CD4-positive, alpha-beta T cell treated with Interleukin-15 for 4 hours (primary cell): Measurements from ENCODE around the gene RPL14.

Experiments
- DNase-seq: peaks from one replicate; pipeline ENCODE4 v3.0.0-alpha.2; 2020; ENCODE audit warnings: low spot score

The RPL14 gene

DNA sequence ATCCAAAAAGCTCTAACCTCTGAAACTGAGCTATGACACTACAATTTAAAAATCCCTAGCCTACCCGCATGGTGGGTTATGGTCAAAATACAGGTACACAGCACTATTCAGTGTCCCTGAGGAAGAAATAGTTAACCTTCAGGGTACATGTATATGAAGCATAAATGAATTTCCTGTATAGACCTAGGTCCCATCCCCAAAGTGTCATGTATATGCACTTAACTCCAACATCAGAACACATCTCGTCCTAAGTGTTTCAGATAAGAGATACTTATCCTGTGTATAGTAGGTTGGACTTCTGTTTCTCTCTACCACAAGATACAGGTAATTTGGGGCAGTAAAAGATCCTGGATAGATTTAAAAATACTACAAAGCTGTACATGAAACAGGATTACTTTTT is 6.4 kb downstream of the RPL14 start:
- no peak for DNase-seq

DNA sequence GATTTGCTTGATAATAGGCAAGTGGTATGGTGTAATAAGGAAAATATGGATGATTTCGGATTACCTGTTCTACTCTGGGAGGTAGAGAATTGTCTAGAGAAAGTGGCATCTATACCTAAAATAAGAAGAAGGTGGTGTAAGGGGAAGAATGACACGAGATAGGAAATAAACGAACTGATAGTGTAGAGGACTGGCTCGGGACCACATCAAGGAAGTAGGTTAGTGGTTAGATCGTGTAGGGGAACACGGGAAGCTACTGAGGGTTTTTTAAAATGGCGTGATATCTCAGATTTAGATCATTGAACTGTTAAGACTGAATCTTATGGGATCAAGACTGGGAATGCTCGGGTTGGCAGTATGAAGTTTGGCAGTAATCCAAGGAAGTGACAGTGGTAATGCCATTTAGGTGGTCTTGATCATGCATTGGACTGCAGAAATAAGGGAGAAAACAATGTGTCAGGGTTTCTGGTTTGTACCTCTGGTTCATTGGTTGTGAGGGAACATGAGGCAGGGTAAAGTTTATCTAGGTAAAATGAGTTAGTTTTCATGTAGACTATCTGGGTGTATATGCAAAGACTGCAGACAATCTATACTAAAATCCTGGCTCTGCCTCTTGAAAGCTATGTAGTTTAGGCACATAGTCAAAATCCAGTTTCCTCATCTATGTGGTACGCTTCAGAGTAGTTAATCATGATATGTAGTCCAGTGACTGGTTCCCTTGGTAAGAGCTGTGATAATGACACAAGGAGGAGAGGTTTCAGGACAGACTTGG is 7.4 kb downstream of the RPL14 start:
- DNase-seq: peak; percentile 19

DNA sequence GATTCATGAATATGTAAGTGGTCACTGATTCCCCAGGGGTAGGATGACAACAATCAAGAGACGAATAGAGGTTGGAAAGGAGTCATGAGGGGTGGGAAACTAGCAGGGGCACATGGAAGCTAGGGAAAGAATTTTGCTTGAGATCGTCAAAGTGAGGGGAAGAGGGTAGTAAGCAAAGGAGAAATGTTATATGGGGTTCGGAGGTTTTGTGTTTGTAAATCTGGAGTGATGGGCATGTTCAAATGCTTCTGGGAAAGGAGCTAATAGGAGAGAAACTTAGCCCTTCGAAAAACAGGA is 7.9 kb downstream of the RPL14 start:
- DNase-seq: no peak

DNA sequence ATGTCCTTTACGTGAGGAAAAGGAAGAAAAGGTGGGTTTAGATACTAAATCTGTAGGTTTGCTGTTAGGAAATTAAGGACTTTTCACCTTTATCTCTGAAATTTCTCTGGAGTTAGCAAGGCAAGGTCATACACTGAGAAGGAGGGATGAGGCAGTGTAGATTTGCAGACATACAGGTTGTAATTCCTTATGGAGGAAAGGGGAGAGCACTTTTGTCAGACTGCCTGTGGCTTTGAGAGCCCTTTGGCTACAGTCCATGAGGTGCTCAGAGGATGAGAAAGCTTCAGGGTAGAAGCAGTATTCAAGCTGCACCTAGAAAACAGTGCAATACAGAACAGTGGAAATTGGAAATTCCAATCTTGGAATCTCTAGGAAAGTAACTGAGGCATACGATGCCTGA is 8.3 kb downstream of the RPL14 start:
- no peak for DNase-seq

DNA sequence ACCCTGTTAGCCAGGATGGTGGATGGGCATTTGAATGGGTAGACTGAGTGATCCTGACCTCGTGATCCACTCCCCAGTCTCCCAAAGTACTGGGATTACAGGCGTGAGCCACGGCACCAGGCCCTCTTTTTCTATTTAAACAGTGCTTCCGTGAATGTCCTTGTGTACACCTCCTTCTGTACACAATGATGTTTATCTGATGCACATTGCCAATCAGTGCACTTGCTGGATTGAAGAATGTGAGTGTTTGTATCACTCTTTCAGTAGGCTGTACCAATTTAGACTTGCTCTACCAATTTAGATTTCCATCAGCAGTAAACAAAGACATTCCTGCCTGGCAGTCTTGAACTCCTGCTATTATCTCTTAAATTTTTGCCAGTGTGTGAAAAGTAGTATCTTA is 10.9 kb downstream of the RPL14 start:
- no peak for DNase-seq

DNA sequence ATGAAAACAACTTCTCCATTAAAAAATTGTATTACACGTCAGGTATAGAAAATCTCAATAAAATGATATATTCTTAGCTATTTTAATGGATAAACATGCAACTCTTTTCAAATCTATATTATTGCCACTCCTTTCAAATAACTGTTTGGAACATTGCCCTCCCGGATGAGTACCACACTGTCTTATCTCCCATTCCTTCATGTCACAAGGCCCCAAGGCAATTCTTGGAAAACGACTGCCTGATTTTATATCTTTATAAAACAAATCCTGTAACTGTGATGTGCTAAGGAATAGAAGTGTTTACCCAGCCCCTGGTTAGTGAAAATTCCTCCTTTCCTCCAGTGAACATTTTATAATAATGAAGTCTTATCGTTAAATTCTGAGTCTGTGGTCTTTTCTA is 13.6 kb downstream of the RPL14 start:
- no peak for DNase-seq

DNA sequence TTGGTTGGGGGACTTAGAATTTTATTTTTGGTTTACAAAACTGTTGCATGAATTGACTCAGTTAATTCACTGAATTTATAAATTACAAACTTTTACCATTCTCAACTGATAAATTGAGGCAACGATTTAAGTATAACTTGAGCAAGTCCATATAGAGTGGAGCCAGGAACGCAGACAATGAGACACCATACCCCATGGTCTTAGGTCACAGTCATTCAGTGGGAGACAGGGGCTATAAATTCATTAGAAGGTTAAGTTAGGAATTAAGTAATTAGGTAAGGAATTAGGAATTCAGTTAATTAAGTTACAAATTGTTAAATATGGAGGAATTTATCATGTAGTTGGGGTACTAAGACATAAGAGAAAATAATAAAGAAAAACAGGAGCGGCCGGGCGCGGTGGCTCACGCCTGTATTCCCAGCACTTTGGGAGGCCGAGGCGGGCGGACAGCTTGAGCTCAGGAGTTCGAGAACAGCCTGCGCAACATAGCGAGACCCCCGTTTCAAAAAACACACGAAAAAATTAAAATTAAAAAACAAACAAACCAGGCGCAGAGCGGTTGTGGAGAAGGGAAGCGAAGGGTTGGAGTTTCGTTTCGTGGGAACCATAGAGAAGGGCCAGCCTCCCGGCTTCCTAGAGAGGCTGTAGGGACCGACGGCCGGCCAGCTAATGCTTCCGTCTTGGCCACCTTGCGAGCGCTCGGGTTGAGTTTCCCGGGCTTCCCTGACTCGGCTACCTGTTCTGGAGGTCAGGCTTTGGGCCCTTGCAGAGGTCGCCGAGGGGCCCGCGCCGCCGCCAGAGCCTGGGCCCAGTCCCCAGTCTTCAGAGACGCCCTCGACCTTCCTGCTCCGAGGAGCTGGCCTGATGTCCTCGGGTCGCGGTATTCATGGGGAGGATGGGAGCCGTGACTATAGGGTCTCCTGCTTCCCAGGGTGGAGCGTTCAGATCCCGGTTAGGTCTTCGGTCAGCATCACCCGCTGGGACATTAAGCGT is 19.6 kb downstream of the RPL14 start, which contains the start of gene ZNF619:
ZNF619 (plus strand) TSS at position 645 of the 993 bp plus-strand sequence. CDS start 858 bp downstream, outside the sequence.
- DNase-seq: peak; percentile 75

DNA sequence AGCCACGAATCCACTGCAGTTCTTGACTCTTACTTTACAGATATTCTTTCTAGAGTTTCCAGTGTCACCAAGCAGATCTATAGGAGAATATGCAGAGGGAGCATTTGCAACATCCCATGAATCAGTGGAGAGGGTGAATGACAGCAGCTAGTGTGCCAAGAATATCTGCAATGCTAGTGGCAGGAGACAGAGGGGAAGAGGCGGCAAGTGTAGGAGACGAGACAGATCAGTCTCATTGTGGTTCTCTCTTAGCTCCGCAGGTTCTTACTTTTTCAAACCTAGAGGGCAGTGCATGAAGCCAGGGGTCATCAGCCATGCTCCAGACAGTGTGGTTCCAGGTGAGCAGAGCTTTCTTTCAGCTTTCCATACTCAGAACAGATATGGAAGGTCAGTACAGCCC is 20.5 kb downstream of the RPL14 start:
- no peak for DNase-seq

DNA sequence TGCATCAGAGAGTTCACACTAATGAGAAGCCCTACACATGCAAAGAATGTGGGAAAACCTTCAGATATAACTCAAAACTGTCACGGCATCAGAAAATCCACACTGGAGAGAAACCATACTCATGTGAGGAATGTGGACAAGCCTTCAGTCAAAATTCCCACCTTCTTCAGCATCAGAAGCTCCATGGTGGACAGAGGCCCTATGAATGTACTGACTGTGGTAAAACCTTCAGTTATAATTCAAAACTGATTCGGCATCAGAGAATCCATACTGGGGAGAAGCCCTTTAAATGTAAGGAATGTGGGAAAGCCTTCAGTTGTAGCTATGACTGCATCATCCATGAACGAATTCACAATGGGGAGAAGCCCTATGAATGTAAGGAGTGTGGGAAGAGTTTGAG is 30.0 kb downstream of the RPL14 start:
- no peak for DNase-seq

DNA sequence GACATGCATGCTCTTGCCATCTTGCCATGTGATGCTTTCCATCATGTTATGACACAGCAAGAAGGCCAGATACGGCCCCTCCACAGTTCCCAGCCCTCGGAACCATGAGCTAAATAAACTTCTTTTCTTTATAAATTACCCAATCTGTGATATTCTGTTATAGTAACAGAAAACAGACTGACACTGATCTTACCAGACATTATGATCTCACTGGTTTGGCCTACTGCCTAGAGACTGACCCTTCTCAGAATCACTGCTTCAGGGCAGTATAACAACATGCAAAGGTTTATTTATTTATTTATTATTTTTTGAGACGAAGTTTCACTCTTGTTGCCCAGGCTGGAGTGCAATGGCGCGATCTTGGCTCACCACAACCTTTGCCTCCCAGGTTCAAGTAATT is 33.8 kb downstream of the RPL14 start:
- DNase-seq: no peak

DNA sequence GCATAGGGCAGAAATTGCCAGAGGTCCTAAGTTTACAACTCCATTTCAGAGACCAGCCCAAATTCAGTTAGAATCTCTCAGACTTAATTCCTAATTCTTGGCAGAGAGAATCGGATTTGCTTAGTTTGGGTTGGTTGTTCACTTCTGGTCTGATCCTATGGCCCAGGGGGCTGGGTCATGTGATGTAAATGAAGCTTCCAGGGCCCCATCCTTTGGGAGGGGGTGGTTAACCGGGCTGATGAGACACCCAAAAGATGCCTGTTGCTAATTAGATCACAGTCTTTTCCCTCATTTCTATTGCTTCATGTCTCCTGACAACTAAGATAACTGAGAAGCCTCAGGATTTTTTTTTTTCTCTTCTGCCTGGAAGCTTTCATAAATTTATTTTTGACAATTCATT is 37.6 kb downstream of the RPL14 start:
- DNase-seq: no peak

DNA sequence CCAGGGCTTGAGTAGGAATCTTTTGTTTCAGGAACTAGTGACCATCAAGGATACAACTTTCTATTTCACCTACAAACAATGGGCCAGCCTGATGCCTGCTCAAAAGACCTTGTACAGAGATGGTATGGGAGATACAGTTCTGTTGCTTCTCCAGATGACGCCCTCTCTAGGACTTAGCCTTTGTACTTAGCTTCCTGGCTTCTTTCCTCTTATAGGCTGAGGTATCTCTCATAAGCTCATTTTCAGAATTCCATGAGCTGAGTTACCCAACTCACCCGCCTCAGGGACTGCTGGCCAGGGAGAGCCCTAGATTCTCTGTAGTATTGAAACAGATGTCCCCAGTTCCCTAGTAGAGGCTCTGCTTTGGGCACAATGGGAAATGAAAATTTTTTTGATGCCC is 40.1 kb downstream of the RPL14 start:
- DNase-seq: no peak

DNA sequence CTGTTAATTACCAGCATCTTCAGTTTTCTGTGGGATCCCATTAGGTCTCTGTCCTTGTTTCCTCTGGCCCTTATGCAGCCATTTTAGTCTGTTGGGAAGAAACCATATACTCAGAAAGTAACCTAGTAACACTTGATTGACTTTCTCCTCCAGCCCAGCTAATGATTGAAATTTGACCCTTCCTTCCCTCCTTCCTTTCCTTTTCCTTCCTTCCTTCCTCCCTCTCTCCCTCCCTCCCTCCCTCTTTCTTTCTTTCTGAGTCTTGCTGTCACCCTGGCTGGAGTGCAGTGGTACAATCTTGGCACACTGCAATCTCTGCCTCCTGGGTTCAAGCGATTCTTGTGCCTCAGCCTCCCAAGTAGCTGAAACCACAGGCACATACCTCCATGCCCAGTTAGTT is 42.8 kb downstream of the RPL14 start:
- no peak for DNase-seq

DNA sequence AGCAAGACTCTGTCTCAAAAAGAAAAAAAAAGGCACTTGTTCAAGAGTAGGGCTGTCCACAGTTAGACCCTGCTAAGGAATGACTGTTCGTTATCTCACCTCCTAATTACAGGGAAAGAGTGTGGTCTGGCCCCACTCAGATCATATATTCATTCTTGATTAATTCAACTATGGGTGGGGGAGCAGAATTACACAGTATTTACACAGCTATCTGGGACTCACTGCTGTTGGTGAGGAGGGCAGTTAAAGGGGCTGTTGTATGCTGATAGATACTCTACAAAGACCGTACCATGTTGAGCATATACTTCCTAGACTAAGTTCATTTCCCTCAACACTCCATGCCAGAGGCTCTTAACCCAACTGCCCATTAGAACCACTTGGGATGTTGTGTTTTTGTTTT is 44.9 kb downstream of the RPL14 start:
- DNase-seq: no peak

DNA sequence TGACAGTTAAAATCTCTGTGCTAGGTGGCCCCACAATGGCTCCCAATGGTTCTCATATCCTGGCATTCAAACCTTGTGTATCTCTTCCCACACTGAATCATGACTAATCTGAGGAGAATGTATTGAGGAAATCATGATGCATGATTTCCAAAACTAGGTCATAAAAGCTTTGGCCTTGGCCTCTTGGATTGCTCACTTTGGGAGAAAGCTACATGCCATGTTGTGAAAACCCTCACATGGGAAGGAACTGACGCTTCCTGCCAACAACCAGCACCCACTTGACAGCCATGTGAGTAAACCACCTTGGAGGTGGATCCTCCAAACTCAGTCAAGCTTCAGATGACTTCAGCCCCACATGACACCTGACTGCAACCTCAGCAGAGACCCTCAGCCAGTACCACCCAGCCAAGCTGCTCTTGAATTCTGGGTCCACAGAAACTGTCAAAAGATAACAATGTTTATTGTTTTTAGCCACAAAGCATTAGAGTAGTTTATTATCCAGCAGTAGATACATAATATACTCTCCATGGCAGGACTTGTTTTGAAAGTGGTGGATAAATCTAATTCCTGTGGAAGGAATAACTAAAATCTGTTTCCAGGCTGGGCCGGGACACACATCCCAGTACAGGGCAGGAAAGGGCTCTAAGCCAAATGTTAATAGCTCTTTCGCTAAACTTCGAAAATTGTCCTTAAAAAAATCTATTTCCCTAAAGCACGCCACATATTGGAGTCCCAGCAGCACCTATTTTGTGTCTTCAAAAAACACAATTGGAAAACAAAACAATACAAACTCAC is 47.7 kb downstream of the RPL14 start:
- DNase-seq: no peak

DNA sequence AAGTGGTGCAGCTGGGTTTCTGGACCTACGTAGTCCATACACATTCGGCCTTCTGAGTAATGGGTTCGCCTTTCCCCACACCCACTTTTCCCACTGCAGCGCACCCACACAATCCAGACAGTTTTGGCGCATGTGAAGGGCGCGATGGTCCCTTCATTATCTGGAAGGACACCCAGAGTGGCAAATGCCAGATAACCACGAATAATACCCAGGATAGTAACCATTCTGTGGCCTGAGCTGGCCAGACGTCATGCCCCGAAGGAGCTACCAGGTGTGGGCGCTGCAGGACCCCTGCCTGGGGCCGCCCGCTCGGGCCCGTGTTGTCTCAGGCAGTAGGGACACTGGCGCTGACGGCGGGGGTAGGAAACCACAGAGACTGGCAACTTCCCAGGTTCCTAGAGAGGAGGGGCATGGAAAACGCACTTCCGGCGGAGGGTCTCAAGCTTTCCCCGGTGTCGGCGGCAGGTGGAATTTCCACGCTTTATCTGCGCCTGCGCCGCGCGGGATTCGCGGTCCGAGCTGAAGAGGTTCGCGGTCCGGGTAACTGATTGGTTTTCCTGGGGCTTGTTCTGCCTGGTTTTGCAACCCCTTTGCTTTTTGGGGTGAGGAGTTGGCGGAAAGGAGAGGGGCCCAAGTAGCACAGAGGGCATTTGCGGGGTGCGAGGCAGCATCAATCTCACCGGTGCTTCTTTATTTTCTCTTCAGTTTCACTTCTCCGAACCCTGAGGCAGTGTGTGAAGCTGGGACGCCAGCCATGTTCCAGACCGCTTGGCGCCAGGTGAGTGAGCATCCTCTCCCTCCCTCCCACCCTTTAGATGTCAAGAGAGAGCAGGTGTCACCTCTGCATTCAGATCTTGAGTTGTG is 48.7 kb downstream of the RPL14 start, which contains the start of gene ZNF620:
ZNF620 (plus strand) TSS at position 441 of the 864 bp plus-strand sequence; CDS start at position 755, 314 bp downstream.
- peak; percentile 54 for DNase-seq

DNA sequence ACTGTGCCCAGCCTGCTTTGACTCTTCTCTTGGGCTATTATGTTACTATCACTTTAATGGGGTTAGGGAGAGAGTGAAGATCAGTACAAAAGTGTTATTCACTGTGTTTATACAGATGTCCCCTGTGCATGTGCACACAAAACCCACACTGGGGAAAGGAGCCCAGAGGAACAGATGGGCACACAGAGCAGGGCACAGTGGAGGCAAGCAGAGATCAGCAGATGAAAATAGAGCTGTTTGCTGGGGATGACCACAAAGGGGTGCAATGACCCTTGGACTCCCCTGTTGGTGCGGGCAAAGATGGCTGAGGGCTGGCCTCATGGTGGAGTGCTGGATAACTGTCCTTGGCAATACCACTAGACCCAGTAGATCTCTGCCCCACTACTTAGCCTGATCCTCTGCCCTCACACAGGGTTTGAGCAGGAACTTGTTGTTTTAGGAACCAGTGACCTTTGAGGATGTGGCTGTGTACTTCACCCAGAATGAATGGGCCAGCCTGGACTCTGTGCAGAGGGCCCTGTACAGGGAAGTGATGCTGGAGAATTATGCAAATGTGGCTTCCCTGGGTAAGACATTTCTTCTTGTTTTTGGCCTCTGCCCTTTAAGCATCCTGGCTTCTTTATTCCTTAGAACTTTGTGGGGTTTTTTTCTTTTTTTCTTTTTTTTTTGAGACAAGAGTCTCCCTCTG is 54.0 kb downstream of the RPL14 start:
- no peak for DNase-seq

DNA sequence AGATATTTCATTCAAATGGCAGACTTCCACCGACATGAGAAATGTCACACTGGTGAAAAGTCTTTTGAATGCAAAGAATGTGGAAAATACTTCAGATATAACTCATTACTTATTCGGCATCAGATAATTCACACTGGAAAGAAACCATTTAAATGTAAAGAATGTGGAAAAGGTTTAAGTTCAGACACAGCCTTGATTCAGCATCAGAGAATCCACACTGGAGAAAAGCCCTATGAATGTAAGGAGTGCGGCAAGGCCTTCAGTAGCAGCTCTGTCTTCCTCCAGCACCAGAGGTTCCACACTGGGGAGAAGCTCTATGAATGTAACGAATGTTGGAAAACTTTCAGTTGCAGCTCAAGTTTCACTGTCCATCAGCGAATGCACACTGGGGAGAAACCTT is 59.1 kb downstream of the RPL14 start:
- no peak for DNase-seq

DNA sequence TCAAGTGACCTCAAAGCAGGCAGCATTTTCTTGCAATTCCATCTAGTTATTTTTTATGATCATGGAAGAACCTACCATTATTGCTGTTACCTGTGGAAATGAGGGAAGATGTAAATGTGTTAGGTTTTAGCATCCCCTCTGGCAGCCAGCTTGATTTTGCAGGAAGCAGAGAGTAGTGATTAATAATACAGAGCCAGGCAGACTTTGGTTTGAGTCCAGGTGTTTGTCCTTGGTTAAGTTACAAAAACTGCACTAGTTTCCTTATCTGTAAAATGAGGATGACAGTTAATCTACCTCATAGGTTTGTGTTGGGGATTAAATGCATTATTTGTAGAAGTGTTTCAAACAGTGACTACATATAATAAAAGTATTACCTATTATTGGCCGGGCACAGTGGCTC is 60.9 kb downstream of the RPL14 start:
- no peak for DNase-seq
